C4-2B (cell line): ENCODE measurements around the gene RAB43.
A peak's percentile ranks its signal among the peaks of the same experiment; 100 is the strongest.
"Not testable (repeated sequence)": the region's sequence is repeated elsewhere in the genome, so short reads cannot be mapped to it uniquely, and the experiment has no call there.

ENCODE experiments used
- H3K27ac ChIP-seq: fragments of 450-650 bp; 2 replicates; pipeline ENCODE4 v1.5.1; 2017
- CTCF ChIP-seq: fragments of 450-650 bp; conservative IDR thresholded peaks from 2 replicates; pipeline ENCODE4 v1.5.1; 2017; ENCODE audit warnings: mild to moderate bottlenecking
- ZFX ChIP-seq: fragments of 450-650 bp; IDR thresholded peaks from 2 replicates; pipeline ENCODE4 v1.6.1; 2017

RAB43 gene

GRCh38 chr3:129121792-129122411 is at the start of gene RAB43:
Gene RAB43, minus strand, starts transcription at chr3:129121804. Its CDS starts 315 bp downstream, at chr3:129121489.
- peak within 1 kb of the TSS; percentile 76 for H3K27ac ChIP-seq
- TF ChIP-seq CTCF, result no peak
- TF ChIP-seq ZFX, result no peak

- TF ChIP-seq CTCF (no peak), ZFX (no peak)
- no peak overlapping the region for H3K27ac ChIP-seq
Measured at GRCh38 chr3:129166579-129167332, 45.2 kb upstream of the RAB43 start.

GRCh38 chr3:129165594-129165993 is 44.0 kb upstream of the RAB43 start:
- H3K27ac ChIP-seq, result not testable (repeated sequence)

GRCh38 chr3:129164500-129164899 is 42.9 kb upstream of the RAB43 start:
- no peak overlapping the region for H3K27ac ChIP-seq
- TF ChIP-seq ZFX, result no peak
- TF ChIP-seq CTCF, result no peak

GRCh38 chr3:129162729-129163579 is 41.4 kb upstream of the RAB43 start:
- TF ChIP-seq CTCF (no peak), ZFX (no peak)
- peak overlapping the region; percentile 81; the same call in 1 of the 2 replicates for H3K27ac ChIP-seq

GRCh38 chr3:129161860-129162271 is 40.3 kb upstream of the RAB43 start:
- peak overlapping the region; percentile 81 for H3K27ac ChIP-seq
- peak; percentile 75 for TF ChIP-seq CTCF
- no peak for TF ChIP-seq ZFX

- H3K27ac ChIP-seq, result peak within 1 kb of the TSS; percentile 81
- TF ChIP-seq ZFX (peak; percentile 31; the same call in 1 of the 2 replicates), CTCF (peak; percentile 97)
Measured at GRCh38 chr3:129160891-129161859, 39.6 kb upstream of the RAB43 start, which contains the start of gene ISY1. Gene ISY1, minus strand, starts transcription at chr3:129161063. Its CDS starts 88 bp downstream, at chr3:129160975.
